Mesendoderm (in vitro differentiated cells): Measurements from ENCODE around the gene SEMA4A.

ENCODE experiments used
- DNase-seq: peaks from one replicate; pipeline ENCODE4 v3.0.0; 2013
- H2AK5ac ChIP-seq: 2 replicates; pipeline ENCODE4 v1.6.1; 2013; ENCODE audit warnings: low read length, inconsistent platforms
- H2BK120ac ChIP-seq: 2 replicates; pipeline ENCODE4 v1.6.1; 2013; ENCODE audit warnings: low read depth, mild to moderate bottlenecking, low read length, moderate library complexity, mixed read lengths
- H2BK15ac ChIP-seq: replicated peaks from 2 replicates; pipeline ENCODE4 v1.6.1; 2013; ENCODE audit warnings: low read depth, mild to moderate bottlenecking, moderate library complexity
- H2BK5ac ChIP-seq: 2 replicates; pipeline ENCODE4 v1.6.1; 2013; ENCODE audit warnings: low read length, inconsistent platforms
- H3K18ac ChIP-seq: 2 replicates; pipeline ENCODE4 v1.6.1; 2013; ENCODE audit warnings: mild to moderate bottlenecking, low read length, mixed read lengths
- H3K23ac ChIP-seq: one replicate; pipeline ENCODE4 v1.6.1; 2013; ENCODE audit warnings: low read length
- H3K27ac ChIP-seq: 2 replicates; pipeline ENCODE4 v1.5.1; 2013; ENCODE audit warnings: low read depth, mild to moderate bottlenecking, inconsistent platforms, low read length, moderate library complexity
- H3K27me3 ChIP-seq: 2 replicates; pipeline ENCODE4 v1.6.1; 2013; ENCODE audit warnings: low read length, control low read depth, mild to moderate bottlenecking, inconsistent platforms; ENCODE audit not compliant: insufficient read depth, poor library complexity
- H3K36me3 ChIP-seq: 2 replicates; pipeline ENCODE4 v1.6.1; 2013; ENCODE audit warnings: low read length, inconsistent platforms; ENCODE audit not compliant: control insufficient read depth, insufficient read depth
- H3K4ac ChIP-seq: one replicate; pipeline ENCODE4 v1.6.1; 2013; ENCODE audit warnings: low read depth, mild to moderate bottlenecking, low read length, moderate library complexity
- H3K4me1 ChIP-seq: 2 replicates; pipeline ENCODE4 v1.6.1; 2013; ENCODE audit warnings: low read depth, low read length, inconsistent platforms; ENCODE audit not compliant: control insufficient read depth
- H3K4me2 ChIP-seq: 2 replicates; pipeline ENCODE4 v1.6.1; 2013; ENCODE audit warnings: low read length
- H3K4me3 ChIP-seq: 2 replicates; pipeline ENCODE4 v1.5.1; 2013; ENCODE audit warnings: mild to moderate bottlenecking, low read length
- H3K56ac ChIP-seq: one replicate; pipeline ENCODE4 v1.6.1; 2013; ENCODE audit warnings: low read length
- H3K79me1 ChIP-seq: 2 replicates; pipeline ENCODE4 v1.6.1; 2013; ENCODE audit warnings: low read length, inconsistent platforms
- H3K79me2 ChIP-seq: 2 replicates; pipeline ENCODE4 v1.6.1; 2013; ENCODE audit warnings: mild to moderate bottlenecking, low read length; ENCODE audit not compliant: control insufficient read depth, insufficient read depth
- H3K9ac ChIP-seq: 2 replicates; pipeline ENCODE4 v1.6.1; 2013; ENCODE audit warnings: low read length, inconsistent platforms
- H4K5ac ChIP-seq: one replicate; pipeline ENCODE4 v1.6.1; 2013; ENCODE audit warnings: low read length
- H4K8ac ChIP-seq: one replicate; pipeline ENCODE4 v1.6.1; 2013; ENCODE audit warnings: low read depth, mild to moderate bottlenecking, control low read depth, low read length, moderate library complexity
- WGBS: extraction: QIAGEN DNeasy Blood & Tissue Kit; methylation state at CpG from one replicate; pipeline ENCODE4 v1.1.7; 2013; ENCODE audit warnings: low lambda C conversion rate, missing lambda C conversion rate; ENCODE audit not compliant: insufficient coverage; ENCODE audit errors: extremely low coverage; 5-methylcytosine and 5-hydroxymethylcytosine counted together

SEMA4A gene

GRCh38 chr1:156146769-156147405 is 6.5 kb upstream of the SEMA4A start:
- H2AK5ac ChIP-seq = peak overlapping the region; percentile 96
- no peaks in the 10 kb centered on the region for H3K79me2 ChIP-seq
- H3K4me1 ChIP-seq = peaks cover 15% of the 10 kb centered on the region
- peak overlapping the region; percentile 30 for H3K18ac ChIP-seq
- no CpG with 5 or more reads among the region's 9 CpGs for WGBS
- peak overlapping the region; percentile 48 for H3K23ac ChIP-seq
- H3K79me1 ChIP-seq = no peaks in the 10 kb centered on the region
- H3K4ac ChIP-seq = peak overlapping the region; percentile 79
- no peaks in the 10 kb centered on the region for H3K27me3 ChIP-seq
- peak overlapping the region; percentile 78 for H4K8ac ChIP-seq
- peak overlapping the region; percentile 6 for H3K4me2 ChIP-seq
- peak overlapping the region; percentile 69 for H2BK5ac ChIP-seq
- peak overlapping the region; percentile 63 for H3K9ac ChIP-seq
- no peaks in the 10 kb centered on the region for H3K36me3 ChIP-seq
- no peak for DNase-seq
- peak overlapping the region; percentile 7 for H2BK120ac ChIP-seq
- peak overlapping the region; percentile 46 for H3K27ac ChIP-seq
- peak overlapping the region; percentile 3 for H2BK15ac ChIP-seq
- H3K56ac ChIP-seq = peak overlapping the region; percentile 77
- H3K4me3 ChIP-seq = no peak overlapping the region
- no peak overlapping the region for H4K5ac ChIP-seq

- Histone ChIP-seq H3K4ac (no peak overlapping the region), H2BK120ac (no peak overlapping the region), H4K5ac (no peak overlapping the region), H3K18ac (no peak overlapping the region), H3K4me3 (no peak overlapping the region), H2BK15ac (no peak overlapping the region), H3K4me2 (no peak overlapping the region), H3K9ac (no peak overlapping the region), H2AK5ac (no peak overlapping the region), H2BK5ac (no peak overlapping the region), H3K23ac (no peak overlapping the region), H3K36me3 (no peaks in the 10 kb centered on the region), H3K27ac (no peak overlapping the region), H3K79me2 (no peaks in the 10 kb centered on the region), H3K4me1 (peaks cover 18% of the 10 kb centered on the region), H3K79me1 (no peaks in the 10 kb centered on the region), H3K27me3 (no peaks in the 10 kb centered on the region), H3K56ac (no peak overlapping the region), H4K8ac (no peak overlapping the region)
- no peak for DNase-seq
- no CpG with 5 or more reads among the region's 6 CpGs for WGBS
These were observed 5.2 kb upstream of the SEMA4A start for GRCh38 chr1:156148216-156148615.

GRCh38 chr1:156149374-156150332 is 3.7 kb upstream of the SEMA4A start:
- Histone ChIP-seq H3K4me2 (peak overlapping the region; percentile 25), H3K79me2 (no peaks in the 10 kb centered on the region), H3K27me3 (no peaks in the 10 kb centered on the region), H3K4me1 (peaks cover 18% of the 10 kb centered on the region), H3K27ac (no peak overlapping the region), H3K36me3 (no peaks in the 10 kb centered on the region), H3K4me3 (no peak overlapping the region), H2AK5ac (peak overlapping the region; percentile 91), H3K79me1 (no peaks in the 10 kb centered on the region), H2BK120ac (no peak overlapping the region), H2BK15ac (no peak overlapping the region), H3K4ac (no peak overlapping the region), H3K56ac (peak overlapping the region; percentile 83), H3K9ac (peak overlapping the region; percentile 52), H3K23ac (no peak overlapping the region), H4K5ac (no peak overlapping the region), H3K18ac (no peak overlapping the region), H2BK5ac (peak overlapping the region; percentile 31), H4K8ac (no peak overlapping the region)
- WGBS = no CpG with 5 or more reads among the region's 20 CpGs
- peak; percentile 94 for DNase-seq

GRCh38 chr1:156150333-156151011 is 2.9 kb upstream of the SEMA4A start:
- H4K5ac ChIP-seq = no peak overlapping the region
- H3K36me3 ChIP-seq = no peaks in the 10 kb centered on the region
- H2AK5ac ChIP-seq = peak overlapping the region; percentile 91
- no peak overlapping the region for H3K23ac ChIP-seq
- peak overlapping the region; percentile 31 for H2BK5ac ChIP-seq
- no peak overlapping the region for H2BK120ac ChIP-seq
- H3K9ac ChIP-seq = peak overlapping the region; percentile 52
- H3K4ac ChIP-seq = no peak overlapping the region
- H3K18ac ChIP-seq = no peak overlapping the region
- peaks cover 18% of the 10 kb centered on the region for H3K4me1 ChIP-seq
- no CpG with 5 or more reads among the region's 10 CpGs for WGBS
- peak overlapping the region; percentile 25 for H3K4me2 ChIP-seq
- H4K8ac ChIP-seq = no peak overlapping the region
- no peak for DNase-seq
- no peak overlapping the region for H2BK15ac ChIP-seq
- no peaks in the 10 kb centered on the region for H3K27me3 ChIP-seq
- no peaks in the 10 kb centered on the region for H3K79me1 ChIP-seq
- H3K79me2 ChIP-seq = no peaks in the 10 kb centered on the region
- H3K4me3 ChIP-seq = no peak overlapping the region
- H3K27ac ChIP-seq = no peak overlapping the region
- H3K56ac ChIP-seq = peak overlapping the region; percentile 83

- Histone ChIP-seq H3K79me2 (no peaks in the 10 kb centered on the region), H3K18ac (no peak overlapping the region), H3K23ac (no peak overlapping the region), H4K8ac (no peak overlapping the region), H3K4me3 (no peak overlapping the region), H4K5ac (no peak overlapping the region), H2AK5ac (no peak overlapping the region), H3K56ac (peak overlapping the region; percentile 83), H3K79me1 (no peaks in the 10 kb centered on the region), H3K27me3 (no peaks in the 10 kb centered on the region), H3K27ac (no peak overlapping the region), H2BK5ac (no peak overlapping the region), H3K36me3 (no peaks in the 10 kb centered on the region), H3K4me1 (peaks cover 18% of the 10 kb centered on the region), H2BK120ac (no peak overlapping the region), H2BK15ac (no peak overlapping the region), H3K4ac (no peak overlapping the region), H3K9ac (peak overlapping the region; percentile 22), H3K4me2 (no peak overlapping the region)
- DNase-seq = no peak
- no CpG with 5 or more reads among the region's 6 CpGs for WGBS
These were observed 2.2 kb upstream of the SEMA4A start for GRCh38 chr1:156151093-156151688.
